GM12872 (cell line): ENCODE results near the gene DNAI2.

Source experiments
- TF ChIP-seq, protein P1 (sequence below): IDR thresholded peaks from 3 replicates; pipeline ENCODE4 v1.5.1; 2011; ENCODE audit warnings: low read depth, mild to moderate bottlenecking, low read length, moderate library complexity; ENCODE audit not compliant: insufficient read depth

Gene DNAI2

DNA sequence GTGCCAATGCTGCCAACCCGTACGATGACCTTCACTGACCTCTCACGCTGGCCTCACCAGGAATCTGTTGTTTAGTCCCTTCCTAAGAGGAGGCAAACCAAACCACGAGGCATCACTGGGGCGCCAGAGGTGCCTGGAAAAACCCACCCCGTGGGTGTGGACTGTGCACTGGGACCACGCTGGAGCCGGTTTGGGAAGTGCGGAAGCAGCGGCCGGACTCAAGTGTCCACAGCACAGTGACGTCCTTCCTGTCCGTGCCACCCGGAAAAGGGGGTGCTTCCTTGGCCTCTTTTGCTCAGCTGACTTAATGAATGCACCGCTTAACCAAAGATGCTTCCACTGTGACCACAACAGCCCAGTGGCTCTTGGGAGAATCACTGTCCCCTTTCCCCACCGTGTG, 43.0 kb downstream of the DNAI2 start:
- TF ChIP-seq, protein P1, sequence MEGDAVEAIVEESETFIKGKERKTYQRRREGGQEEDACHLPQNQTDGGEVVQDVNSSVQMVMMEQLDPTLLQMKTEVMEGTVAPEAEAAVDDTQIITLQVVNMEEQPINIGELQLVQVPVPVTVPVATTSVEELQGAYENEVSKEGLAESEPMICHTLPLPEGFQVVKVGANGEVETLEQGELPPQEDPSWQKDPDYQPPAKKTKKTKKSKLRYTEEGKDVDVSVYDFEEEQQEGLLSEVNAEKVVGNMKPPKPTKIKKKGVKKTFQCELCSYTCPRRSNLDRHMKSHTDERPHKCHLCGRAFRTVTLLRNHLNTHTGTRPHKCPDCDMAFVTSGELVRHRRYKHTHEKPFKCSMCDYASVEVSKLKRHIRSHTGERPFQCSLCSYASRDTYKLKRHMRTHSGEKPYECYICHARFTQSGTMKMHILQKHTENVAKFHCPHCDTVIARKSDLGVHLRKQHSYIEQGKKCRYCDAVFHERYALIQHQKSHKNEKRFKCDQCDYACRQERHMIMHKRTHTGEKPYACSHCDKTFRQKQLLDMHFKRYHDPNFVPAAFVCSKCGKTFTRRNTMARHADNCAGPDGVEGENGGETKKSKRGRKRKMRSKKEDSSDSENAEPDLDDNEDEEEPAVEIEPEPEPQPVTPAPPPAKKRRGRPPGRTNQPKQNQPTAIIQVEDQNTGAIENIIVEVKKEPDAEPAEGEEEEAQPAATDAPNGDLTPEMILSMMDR = no peak

DNA sequence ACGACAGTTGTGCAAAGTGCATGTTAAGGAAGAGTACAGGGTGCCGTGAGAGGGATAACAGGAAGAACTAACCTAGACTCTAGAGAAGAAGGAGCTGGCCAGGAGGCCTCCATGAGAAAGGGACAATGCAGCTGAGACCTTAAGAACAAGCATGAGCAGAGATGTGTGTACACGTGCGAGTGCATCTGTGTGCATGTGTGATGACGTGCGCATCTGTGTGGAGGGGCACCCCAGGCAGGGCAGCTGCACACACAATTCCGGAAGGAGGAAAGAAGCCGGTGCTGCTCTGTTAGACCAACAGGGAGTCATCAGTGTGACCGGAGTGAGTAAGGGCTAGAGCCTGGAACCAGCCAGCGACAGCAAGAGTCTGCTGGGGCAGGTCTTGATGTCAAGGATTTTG, 44.4 kb downstream of the DNAI2 start:
- TF ChIP-seq, protein P1 = no peak

DNA sequence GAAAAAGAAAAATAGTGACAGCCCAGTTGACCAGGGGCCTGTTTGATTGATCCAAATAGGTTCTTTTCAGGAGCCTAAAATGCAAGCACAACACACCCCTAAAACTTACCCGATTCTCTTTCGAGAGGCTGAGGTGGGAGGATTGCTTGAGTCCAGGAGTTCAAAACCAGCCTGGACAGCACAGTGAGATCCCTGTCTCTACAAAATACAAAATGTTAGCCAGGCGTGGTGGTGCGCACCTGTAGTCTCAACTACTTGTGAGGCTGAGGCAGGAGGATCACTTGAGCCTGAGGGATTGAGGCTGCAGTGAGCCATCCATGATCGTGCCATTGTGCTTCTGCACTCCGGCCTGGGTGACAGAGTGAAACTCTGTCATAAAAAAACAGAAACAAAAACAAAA, 50.5 kb downstream of the DNAI2 start:
- TF ChIP-seq, protein P1 = no peak

DNA sequence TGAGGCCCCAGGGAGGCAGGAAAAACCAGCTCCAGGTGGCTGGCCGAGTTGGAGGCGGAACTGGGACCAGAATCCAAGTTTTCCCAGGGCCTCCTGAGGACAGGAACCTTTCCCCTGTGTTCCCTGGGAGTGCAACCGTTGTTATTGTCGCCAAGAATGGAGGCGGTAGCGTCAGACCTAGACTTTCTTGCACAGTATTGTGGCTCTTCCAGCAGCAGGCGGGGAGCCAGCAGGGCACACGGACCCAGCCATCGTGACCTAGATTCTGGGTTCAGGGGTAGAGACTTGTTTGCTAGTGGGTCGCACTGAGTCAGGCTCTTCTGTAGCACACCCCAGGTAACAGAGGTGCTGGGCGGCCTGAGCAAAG, 51.3 kb downstream of the DNAI2 start:
- TF ChIP-seq, protein P1 = no peak

DNA sequence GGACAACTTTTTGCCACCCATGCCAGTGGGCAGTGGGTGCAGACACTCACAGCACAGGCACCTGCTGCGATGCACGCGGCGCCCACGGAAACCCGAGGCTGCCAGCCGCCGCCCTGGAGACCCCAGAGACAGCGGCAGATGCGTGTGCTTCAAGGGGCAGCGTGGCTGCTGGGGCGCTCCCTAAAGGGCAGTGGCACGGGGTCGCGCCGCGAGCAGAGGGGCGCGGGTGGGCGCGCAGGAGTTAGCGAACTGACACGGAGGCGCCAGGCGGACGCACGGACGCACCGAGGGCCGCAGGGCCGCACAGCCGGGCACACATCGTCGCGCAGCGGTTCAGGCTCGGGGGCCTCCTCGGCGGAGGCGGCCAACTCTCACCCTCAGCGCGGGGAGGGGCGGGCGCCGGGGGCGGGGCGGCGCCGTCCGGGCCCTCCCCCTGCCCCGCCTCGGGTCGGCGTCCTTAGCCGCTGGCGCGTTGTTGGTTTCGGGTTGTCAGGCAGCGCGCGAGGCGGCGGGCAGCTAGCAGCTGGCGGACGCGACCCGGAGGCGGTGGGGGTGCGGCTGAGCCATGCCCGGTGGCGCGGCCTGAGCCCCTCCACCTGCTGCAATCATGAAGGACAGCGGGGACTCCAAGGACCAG, 51.8 kb downstream of the DNAI2 start, which contains the start of gene KIF19:
Gene KIF19 (plus strand): TSS at position 484 of the 637 bp plus-strand sequence. CDS start 124 bp downstream, at position 608.
- TF ChIP-seq, protein P1 = no peak

DNA sequence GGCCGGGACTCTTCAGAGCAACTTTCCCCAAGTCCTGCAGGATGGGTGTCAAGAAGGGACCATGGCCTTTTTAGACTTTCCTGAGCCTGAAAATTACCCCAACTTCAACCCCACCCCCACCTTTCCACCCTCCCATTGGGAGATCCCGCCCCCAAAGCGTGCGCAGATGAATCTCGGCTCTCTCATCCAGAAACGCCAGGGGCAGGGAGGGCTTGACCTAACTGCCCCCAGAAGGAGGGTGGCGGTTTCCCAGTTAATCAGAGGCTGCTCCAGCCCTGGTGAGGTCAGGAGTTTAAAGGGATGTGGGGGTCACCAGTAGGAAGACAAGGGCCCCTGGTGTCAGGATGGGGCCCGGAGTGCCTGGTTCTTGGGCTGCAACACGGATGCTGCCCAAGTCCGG, 52.5 kb downstream of the DNAI2 start:
- TF ChIP-seq, protein P1 = no peak

DNA sequence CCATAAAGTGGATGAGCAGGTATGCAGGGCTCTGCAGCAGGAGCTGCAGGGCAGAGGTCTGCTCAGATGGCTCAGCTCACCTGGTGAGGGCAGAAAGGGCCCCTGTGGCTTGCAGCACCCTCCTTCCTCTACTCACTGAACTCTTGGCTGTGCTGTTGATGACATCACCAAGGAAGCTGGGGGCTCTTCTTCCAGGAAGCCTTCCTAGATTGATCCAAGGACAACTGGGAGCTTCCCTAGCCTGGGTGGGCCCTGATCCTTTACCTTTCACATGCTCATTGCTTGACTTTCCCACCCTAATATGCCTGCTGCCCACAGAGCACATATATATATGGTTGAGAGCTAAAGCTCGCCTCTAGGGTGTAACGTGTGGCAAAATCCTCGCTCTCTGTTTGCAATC, 54.5 kb downstream of the DNAI2 start:
- TF ChIP-seq, protein P1 = no peak
